Activated naive CD8-positive, alpha-beta T cell treated with anti-CD3 and anti-CD28 coated beads for 36 hours (primary cell): ENCODE data around the gene PAIP2. TPM values are rescaled to one million over a fixed set of nuclear protein-coding genes. Genes with fewer than 3 reads are reported as not detected.

Experiments used
- DNase-seq: peaks from one replicate; pipeline ENCODE4 v3.0.0; 2021
- H3K27ac Mint-ChIP-seq: one replicate; pipeline ENCODE4 v1.8.0; 2022; ENCODE audit warnings: mild to moderate bottlenecking, moderate library complexity, mixed read lengths
- H3K27me3 Mint-ChIP-seq: one replicate; pipeline ENCODE4 v1.8.0; 2022; ENCODE audit warnings: mild to moderate bottlenecking, mixed read lengths
- H3K36me3 Mint-ChIP-seq: one replicate; pipeline ENCODE4 v1.8.0; 2021; ENCODE audit warnings: mild to moderate bottlenecking, mixed read lengths
- H3K4me1 Mint-ChIP-seq: one replicate; pipeline ENCODE4 v1.8.0; 2021; ENCODE audit warnings: mixed read lengths
- H3K4me3 Mint-ChIP-seq: one replicate; pipeline ENCODE4 v1.8.0; 2022; ENCODE audit warnings: mild to moderate bottlenecking, moderate library complexity, mixed read lengths
- H3K9me3 Mint-ChIP-seq: one replicate; pipeline ENCODE4 v1.8.0; 2022; ENCODE audit warnings: mixed read lengths
- total RNA-seq, 2 experiments: library from RNA; stranded (reverse); gene quantifications; one replicate each; pipeline ENCODE4 v1.2.3, GENCODE V29; 2021

PAIP2 gene
- total RNA-seq: 10 to 100 TPM; 91.7 to 94.0 TPM

GRCh38 chr5:139341689-139342422 is at the start of gene PAIP2:
PAIP2 (plus strand) TSS chr5:139341854; CDS start chr5:139363785, 21,931 bp downstream.
- Mint-ChIP-seq H3K27me3 (no peaks in the 10 kb centered on the region), H3K9me3 (no peaks in the 10 kb centered on the region), H3K4me3 (peak within 1 kb of the TSS; percentile 96), H3K4me1 (peaks cover 42% of the 10 kb centered on the region), H3K27ac (peak within 1 kb of the TSS; percentile 95), H3K36me3 (peaks cover 30% of the 10 kb centered on the region)
- peak; percentile 98 for DNase-seq

- H3K27ac Mint-ChIP-seq: peak overlapping the region; percentile 98
- H3K4me3 Mint-ChIP-seq: peak overlapping the region; percentile 97
- no peaks in the 10 kb centered on the region for H3K27me3 Mint-ChIP-seq
- no peaks in the 10 kb centered on the region for H3K9me3 Mint-ChIP-seq
- H3K4me1 Mint-ChIP-seq: peaks cover 32% of the 10 kb centered on the region
- H3K36me3 Mint-ChIP-seq: peaks cover 40% of the 10 kb centered on the region
- no peak for DNase-seq
Measured at GRCh38 chr5:139293202-139293506, 48.5 kb upstream of the PAIP2 start.

GRCh38 chr5:139293507-139294373 is 47.9 kb upstream of the PAIP2 start, which contains the start of gene MATR3:
MATR3 (plus strand) TSS chr5:139293740; CDS start chr5:139307416, 13,676 bp downstream.
- H3K9me3 Mint-ChIP-seq: no peaks in the 10 kb centered on the region
- peaks cover 38% of the 10 kb centered on the region for H3K4me1 Mint-ChIP-seq
- H3K4me3 Mint-ChIP-seq: peak within 1 kb of the TSS; percentile 97
- H3K27ac Mint-ChIP-seq: peak within 1 kb of the TSS; percentile 98
- H3K36me3 Mint-ChIP-seq: peaks cover 46% of the 10 kb centered on the region
- H3K27me3 Mint-ChIP-seq: no peaks in the 10 kb centered on the region
- DNase-seq: peak; percentile 92

GRCh38 chr5:139294374-139295165 is 47.1 kb upstream of the PAIP2 start:
- Mint-ChIP-seq H3K4me1 (peaks cover 46% of the 10 kb centered on the region), H3K4me3 (peak overlapping the region; percentile 97), H3K36me3 (peaks cover 46% of the 10 kb centered on the region), H3K27ac (peak overlapping the region; percentile 98), H3K9me3 (no peaks in the 10 kb centered on the region), H3K27me3 (no peaks in the 10 kb centered on the region)
- peak; percentile 54 for DNase-seq

GRCh38 chr5:139295346-139296057 is 46.2 kb upstream of the PAIP2 start:
- Mint-ChIP-seq H3K4me3 (peak overlapping the region; percentile 97), H3K36me3 (peaks cover 48% of the 10 kb centered on the region), H3K27me3 (no peaks in the 10 kb centered on the region), H3K4me1 (peaks cover 53% of the 10 kb centered on the region), H3K27ac (peak overlapping the region; percentile 98), H3K9me3 (no peaks in the 10 kb centered on the region)
- no peak for DNase-seq

GRCh38 chr5:139296198-139296597 is 45.5 kb upstream of the PAIP2 start:
- no peaks in the 10 kb centered on the region for H3K27me3 Mint-ChIP-seq
- H3K4me3 Mint-ChIP-seq: peak overlapping the region; percentile 67
- H3K9me3 Mint-ChIP-seq: no peaks in the 10 kb centered on the region
- H3K4me1 Mint-ChIP-seq: peaks cover 57% of the 10 kb centered on the region
- no peak for DNase-seq
- H3K36me3 Mint-ChIP-seq: peaks cover 44% of the 10 kb centered on the region
- H3K27ac Mint-ChIP-seq: no peak overlapping the region

- H3K4me3 Mint-ChIP-seq: peak overlapping the region; percentile 67
- H3K36me3 Mint-ChIP-seq: peaks cover 51% of the 10 kb centered on the region
- no peaks in the 10 kb centered on the region for H3K27me3 Mint-ChIP-seq
- no peaks in the 10 kb centered on the region for H3K9me3 Mint-ChIP-seq
- no peak for DNase-seq
- H3K4me1 Mint-ChIP-seq: peaks cover 64% of the 10 kb centered on the region
- H3K27ac Mint-ChIP-seq: peak overlapping the region; percentile 25
Measured at GRCh38 chr5:139296862-139297326, 44.8 kb upstream of the PAIP2 start.

GRCh38 chr5:139297439-139298133 is 44.1 kb upstream of the PAIP2 start:
- no peaks in the 10 kb centered on the region for H3K9me3 Mint-ChIP-seq
- H3K4me1 Mint-ChIP-seq: peaks cover 68% of the 10 kb centered on the region
- no peaks in the 10 kb centered on the region for H3K27me3 Mint-ChIP-seq
- H3K27ac Mint-ChIP-seq: peak overlapping the region; percentile 46
- DNase-seq: no peak
- H3K4me3 Mint-ChIP-seq: peak overlapping the region; percentile 67
- H3K36me3 Mint-ChIP-seq: peaks cover 53% of the 10 kb centered on the region

GRCh38 chr5:139298242-139298641 is 43.4 kb upstream of the PAIP2 start:
- Mint-ChIP-seq H3K4me3 (peak overlapping the region; percentile 51), H3K36me3 (peaks cover 53% of the 10 kb centered on the region), H3K27me3 (no peaks in the 10 kb centered on the region), H3K27ac (peak overlapping the region; percentile 22), H3K4me1 (peaks cover 71% of the 10 kb centered on the region), H3K9me3 (no peaks in the 10 kb centered on the region)
- no peak for DNase-seq

- no peaks in the 10 kb centered on the region for H3K27me3 Mint-ChIP-seq
- H3K27ac Mint-ChIP-seq: peak overlapping the region; percentile 22
- DNase-seq: no peak
Measured at GRCh38 chr5:139299486-139299885, 42.2 kb upstream of the PAIP2 start.

GRCh38 chr5:139301808-139302499 is 39.7 kb upstream of the PAIP2 start:
- Mint-ChIP-seq H3K27me3 (no peaks in the 10 kb centered on the region), H3K4me3 (peak overlapping the region; percentile 41), H3K4me1 (peaks cover 80% of the 10 kb centered on the region), H3K9me3 (no peaks in the 10 kb centered on the region), H3K36me3 (peaks cover 30% of the 10 kb centered on the region), H3K27ac (peak overlapping the region; percentile 68)
- DNase-seq: no peak

More at GRCh38 chr5:139299486-139299885, 42.2 kb upstream of the PAIP2 start:
- H3K4me1 Mint-ChIP-seq: peaks cover 77% of the 10 kb centered on the region
- H3K36me3 Mint-ChIP-seq: peaks cover 49% of the 10 kb centered on the region
- peak overlapping the region; percentile 1 for H3K4me3 Mint-ChIP-seq
- H3K9me3 Mint-ChIP-seq: no peaks in the 10 kb centered on the region

GRCh38 chr5:139304391-139305324 is 37.0 kb upstream of the PAIP2 start:
- Mint-ChIP-seq H3K9me3 (no peaks in the 10 kb centered on the region), H3K4me1 (peaks cover 75% of the 10 kb centered on the region), H3K27ac (no peak overlapping the region), H3K27me3 (no peaks in the 10 kb centered on the region), H3K36me3 (peaks cover 30% of the 10 kb centered on the region), H3K4me3 (no peak overlapping the region)
- no peak for DNase-seq
